Gastrocnemius medialis (tissue), 4 donors: ENCODE measurements around the gene KLHL29.

Source experiments
- CTCF ChIP-seq, 5 experiments: fragments of 450-650 bp in 3 of 5; fragments of 200-600 bp in 2 of 5; sonication (generic) in 2 of 5; IDR thresholded peaks in 4 of 5; conservative IDR thresholded peaks in 1 of 5; 1 replicate in 4 of 5; 2 replicates in 1 of 5; pipeline ENCODE4 v1.5.1; 2016 to 2019; ENCODE audit warnings: antibody characterized with exemption in 5 of 5, mild to moderate bottlenecking in 3 of 5, moderate library complexity in 3 of 5
- POLR2A ChIP-seq, 2 donors: fragments of 450-650 bp; IDR thresholded peaks; one replicate each; pipeline ENCODE4 v1.6.1; 2017; ENCODE audit warnings: antibody characterized with exemption in 2 of 2, mild to moderate bottlenecking in 2 of 2, moderate library complexity in 2 of 2

DNA sequence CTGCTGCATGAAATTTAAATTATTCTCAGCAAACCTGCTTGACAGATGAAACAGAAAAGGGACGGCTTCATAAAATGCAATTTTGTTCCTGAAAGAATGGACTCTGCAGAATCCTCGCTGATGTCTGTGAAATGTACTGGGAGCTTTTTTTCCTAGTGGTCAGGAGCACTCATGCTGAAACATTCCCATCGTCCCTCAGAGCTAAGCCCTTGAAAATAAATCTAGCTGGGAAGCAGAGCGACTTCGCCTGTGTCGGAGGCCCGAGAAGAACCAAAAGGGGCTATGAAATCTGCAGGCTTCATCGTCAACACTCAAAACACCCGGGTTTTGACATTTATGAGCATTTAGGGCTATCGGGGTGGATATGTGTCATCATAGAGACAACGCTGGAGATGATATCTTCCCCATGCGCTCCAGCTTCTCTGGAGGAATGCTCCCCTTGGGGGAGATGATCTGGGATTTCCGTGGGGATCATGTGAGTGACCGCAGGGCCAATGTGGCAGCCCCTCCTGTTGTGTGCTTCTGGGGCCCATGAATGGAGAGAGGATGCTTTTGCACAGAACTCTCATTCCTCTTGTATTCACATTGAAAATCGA is 182.3 kb downstream of the KLHL29 start:
- no peak for TF ChIP-seq CTCF (IDR thresholded peaks at IDR 0.05 in 4 of 5, conservative IDR thresholded peaks at IDR 0.05 in 1 of 5)
- no peak for TF ChIP-seq POLR2A (IDR thresholded peaks at IDR 0.05)
